GM06990 (cell line): ENCODE data around the gene RNF167.

ENCODE experiments used
- DNase-seq: peaks from one replicate; pipeline ENCODE4 v3.0.0-alpha.2; 2011; ENCODE audit not compliant: insufficient read length; ENCODE audit errors: extremely low read depth
- H3K27me3 ChIP-seq: replicated peaks from 2 replicates; pipeline ENCODE4 v1.6.0; 2011; ENCODE audit warnings: low read length; ENCODE audit not compliant: control insufficient read depth, insufficient read depth
- H3K36me3 ChIP-seq: 2 replicates; pipeline ENCODE4 v1.5.1; 2011; ENCODE audit warnings: low read length; ENCODE audit not compliant: control insufficient read depth, insufficient read depth
- H3K4me3 ChIP-seq: replicated peaks from 2 replicates; pipeline ENCODE4 v1.5.1; 2011; ENCODE audit warnings: low read depth, mild to moderate bottlenecking, control low read depth, low read length
- TF ChIP-seq, protein P1 (sequence below): IDR thresholded peaks from 2 replicates; pipeline ENCODE4 v1.5.1; 2011; ENCODE audit warnings: low read length, control low read depth, mild to moderate bottlenecking, inconsistent platforms; ENCODE audit not compliant: insufficient read depth, poor library complexity, severe bottlenecking

Gene RNF167

DNA sequence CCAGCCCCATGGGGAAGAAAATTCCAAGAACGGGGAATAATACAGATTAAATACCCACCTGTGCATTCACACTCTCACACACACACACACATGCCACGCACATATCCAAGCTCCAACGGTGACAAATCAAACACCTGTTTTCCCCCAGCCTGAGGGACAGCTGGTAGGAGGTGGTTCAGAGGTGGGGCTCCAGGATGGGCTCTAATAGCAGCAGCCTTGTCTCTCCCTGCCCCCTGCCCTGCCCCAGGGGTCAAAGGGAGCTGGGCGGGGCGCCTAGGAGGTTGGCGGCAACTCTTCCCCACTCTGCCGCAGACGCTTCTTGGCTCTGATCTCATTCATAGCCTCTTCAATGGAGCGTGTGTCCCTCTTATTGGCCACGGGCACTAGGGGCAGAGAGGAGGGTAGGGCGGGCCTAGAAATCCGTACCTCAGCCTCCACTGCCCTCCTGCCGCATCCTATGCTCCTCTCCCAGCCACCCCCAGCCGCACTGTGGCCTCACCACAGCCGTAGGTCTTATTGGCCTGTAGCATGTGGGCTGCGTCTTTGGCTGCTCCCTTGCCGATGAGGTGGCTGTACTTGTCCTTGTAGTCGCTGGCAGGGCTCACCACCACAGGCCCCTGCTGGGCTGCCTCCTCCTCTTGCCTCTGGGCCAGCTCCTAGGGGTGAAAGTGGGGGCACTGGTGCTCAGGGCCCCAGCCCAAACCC is 19.3 kb downstream of the RNF167 start:
- DNase-seq = no peak
- Histone ChIP-seq H3K36me3 (peaks cover 11% of the 10 kb centered on the region), H3K27me3 (no peaks in the 10 kb centered on the region), H3K4me3 (no peak overlapping the region)
- TF ChIP-seq, protein P1, sequence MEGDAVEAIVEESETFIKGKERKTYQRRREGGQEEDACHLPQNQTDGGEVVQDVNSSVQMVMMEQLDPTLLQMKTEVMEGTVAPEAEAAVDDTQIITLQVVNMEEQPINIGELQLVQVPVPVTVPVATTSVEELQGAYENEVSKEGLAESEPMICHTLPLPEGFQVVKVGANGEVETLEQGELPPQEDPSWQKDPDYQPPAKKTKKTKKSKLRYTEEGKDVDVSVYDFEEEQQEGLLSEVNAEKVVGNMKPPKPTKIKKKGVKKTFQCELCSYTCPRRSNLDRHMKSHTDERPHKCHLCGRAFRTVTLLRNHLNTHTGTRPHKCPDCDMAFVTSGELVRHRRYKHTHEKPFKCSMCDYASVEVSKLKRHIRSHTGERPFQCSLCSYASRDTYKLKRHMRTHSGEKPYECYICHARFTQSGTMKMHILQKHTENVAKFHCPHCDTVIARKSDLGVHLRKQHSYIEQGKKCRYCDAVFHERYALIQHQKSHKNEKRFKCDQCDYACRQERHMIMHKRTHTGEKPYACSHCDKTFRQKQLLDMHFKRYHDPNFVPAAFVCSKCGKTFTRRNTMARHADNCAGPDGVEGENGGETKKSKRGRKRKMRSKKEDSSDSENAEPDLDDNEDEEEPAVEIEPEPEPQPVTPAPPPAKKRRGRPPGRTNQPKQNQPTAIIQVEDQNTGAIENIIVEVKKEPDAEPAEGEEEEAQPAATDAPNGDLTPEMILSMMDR = no peak

DNA sequence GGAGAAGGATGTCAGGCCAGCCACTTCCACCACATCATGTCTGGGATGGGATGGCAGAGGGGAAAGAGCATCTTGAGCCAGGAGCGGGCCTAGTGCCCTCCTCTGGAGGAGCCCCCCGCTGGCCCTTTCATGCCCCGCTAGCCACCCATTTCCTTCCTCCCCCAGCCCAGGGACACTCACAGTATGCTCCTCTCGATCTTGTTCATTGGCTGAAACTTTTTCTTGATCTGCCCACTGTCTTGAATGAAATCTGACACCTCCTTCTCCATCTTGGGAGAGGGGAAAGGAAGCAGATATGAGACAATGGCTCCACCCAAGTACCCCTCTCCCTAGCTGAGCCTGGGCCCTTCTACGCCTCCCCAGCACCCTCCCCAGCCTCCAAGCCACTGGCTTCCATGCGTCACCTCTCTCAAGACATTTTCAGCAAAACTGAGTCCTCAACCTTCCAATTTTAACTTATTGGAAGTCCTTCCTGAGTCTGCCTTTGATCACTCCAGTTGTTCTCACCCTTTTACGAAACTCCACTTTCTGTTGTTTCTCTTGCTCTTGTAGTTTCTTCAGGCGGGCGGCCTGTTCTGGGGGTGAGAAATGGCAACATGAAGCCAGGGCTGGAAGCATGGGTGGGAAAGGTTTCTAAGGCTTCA is 20.3 kb downstream of the RNF167 start:
- no peak for DNase-seq
- no peak overlapping the region for H3K4me3 ChIP-seq
- no peaks in the 10 kb centered on the region for H3K27me3 ChIP-seq
- peaks cover 11% of the 10 kb centered on the region for H3K36me3 ChIP-seq
- TF ChIP-seq, protein P1 = no peak

DNA sequence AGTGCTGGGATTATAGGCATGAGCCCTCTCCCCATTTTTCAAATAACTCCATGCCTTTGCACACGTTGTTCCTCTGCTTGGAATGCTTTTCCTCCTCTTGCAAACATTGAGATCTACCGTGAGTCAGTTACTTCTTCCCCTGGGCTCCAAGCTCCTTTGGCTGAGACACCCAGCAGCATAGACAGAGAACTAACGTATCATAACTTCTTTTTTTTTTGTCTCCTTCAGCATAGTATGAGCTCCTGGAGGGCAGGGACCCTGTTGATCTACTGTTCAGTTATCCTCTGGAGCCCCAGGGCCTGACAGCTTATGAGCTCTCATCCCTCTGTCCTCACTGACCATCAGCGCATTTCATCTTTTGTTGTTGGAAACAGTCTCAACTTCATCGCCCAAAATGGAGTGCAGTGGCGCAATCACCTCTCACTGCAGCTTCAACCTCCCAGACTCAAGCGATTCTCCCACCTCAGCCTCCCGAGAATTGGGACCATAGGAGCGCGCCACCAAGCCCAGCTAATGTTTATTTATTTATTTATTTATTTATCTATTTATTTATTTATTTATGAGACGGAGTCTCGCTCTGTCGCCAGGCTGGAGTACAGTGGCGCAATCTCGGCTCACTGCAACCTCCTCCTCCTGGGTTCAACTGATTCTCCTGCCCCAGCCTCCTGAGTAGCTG is 25.4 kb downstream of the RNF167 start:
- Histone ChIP-seq H3K27me3 (no peaks in the 10 kb centered on the region), H3K4me3 (no peak overlapping the region), H3K36me3 (peaks cover 11% of the 10 kb centered on the region)
- DNase-seq = no peak
- TF ChIP-seq, protein P1 = no peak

DNA sequence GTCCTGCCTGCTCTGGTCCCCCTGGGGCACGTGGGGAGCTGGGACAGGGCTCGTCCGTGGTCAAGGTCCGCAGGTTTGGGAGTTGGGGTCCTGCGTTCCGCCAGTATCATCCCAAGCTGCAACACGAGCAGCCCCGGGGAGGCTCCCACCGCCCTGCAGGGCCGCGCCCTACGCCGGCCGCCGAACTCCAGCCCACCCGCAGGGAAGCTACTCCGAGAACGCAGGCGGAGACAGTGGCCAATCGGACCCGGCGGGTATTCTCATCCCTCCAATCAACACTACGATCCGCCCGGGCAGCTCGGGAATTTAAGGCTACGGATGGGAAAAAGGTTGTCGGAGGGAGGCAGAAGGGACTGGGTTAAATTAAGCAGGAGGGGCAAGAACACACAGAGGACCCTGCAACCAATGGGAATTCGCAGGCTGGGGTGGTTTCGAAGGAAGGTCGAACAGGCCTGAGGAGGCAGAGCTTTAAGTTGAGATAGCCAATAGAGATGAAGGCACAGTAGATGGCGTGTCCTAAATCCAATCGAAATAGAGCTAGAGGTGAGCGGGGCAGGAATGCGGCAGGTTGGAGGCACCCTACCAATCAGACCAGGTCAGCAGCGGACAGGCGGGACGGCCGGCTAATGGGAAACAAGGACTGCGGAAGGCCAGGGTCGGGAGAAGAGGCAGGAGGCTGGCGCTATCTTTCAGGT is 26.9 kb downstream of the RNF167 start:
- peaks cover 14% of the 10 kb centered on the region for H3K36me3 ChIP-seq

DNA sequence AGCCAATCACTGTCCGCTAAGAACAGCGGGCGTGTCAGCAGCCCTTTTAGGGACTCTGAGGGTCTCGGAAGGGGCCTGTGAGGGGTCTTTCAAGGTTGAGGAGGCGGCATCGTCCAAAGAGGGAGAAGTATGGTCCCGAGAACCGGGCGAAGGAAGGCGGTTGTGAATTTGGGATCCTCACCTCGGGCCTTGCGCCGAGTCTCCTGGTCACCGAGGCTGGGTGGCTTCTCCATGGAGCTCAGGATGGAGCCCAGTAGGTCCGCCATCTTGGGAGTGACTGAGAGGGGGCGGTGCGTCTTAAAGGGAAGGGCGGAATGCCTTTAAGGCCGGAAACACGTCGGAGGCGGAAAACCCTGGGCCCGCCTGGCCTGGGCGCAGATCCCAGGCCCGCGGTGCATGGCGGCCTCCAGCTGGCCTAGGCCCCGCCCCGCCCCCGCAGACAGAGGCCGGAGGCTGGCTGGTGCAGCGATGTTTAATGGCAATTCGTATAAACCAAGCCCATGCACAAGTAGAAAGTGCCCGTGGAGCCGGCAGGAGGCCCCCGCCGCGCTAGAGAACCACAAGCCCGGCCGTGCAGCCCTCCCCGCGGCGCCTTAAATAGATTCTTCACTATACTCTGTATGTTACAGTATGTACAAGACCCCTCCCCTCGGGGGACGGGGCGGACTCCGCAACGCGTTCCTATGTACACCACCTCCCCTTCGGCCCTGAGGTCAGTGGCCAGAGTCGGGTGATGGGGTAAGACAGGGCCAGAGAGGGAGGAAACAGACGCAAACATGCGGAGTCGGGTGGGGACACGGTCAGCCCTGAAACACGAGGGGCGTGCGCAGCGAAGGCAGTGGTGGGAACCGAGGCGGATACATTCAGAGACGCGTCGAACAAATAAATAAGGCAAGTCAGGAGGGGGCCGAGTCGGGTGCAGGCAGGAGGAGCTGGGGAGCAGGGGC is 27.7 kb downstream of the RNF167 start, which contains the start of gene SPAG7:
TSS of gene SPAG7 (minus strand) at position 279 of the 947 bp plus-strand sequence. CDS start at position 266, 13 bp downstream.
- DNase-seq = peak; percentile 98
- TF ChIP-seq, protein P1 = no peak
- Histone ChIP-seq H3K36me3 (peaks cover 22% of the 10 kb centered on the region), H3K4me3 (peak within 1 kb of the TSS; percentile 84), H3K27me3 (no peaks in the 10 kb centered on the region)

More for the DNA sequence above, 26.9 kb downstream of the RNF167 start:
- Histone ChIP-seq H3K4me3 (peak overlapping the region; percentile 84), H3K27me3 (no peaks in the 10 kb centered on the region)
- TF ChIP-seq, protein P1 = no peak
- DNase-seq = peak; percentile 96
